SK-N-SH treated with all-trans-retinoic acid at 6 μM for 48 hours (cell line): ENCODE results near the gene SV2B.

Experiments
- CSDC2 ChIP-seq: fragments of 250-450 bp; sonication (Bioruptor Pico); IDR thresholded peaks from 2 replicates; pipeline ENCODE4 v1.5.0; 2020; ENCODE audit warnings: mild to moderate bottlenecking, moderate library complexity
- GLIS3 ChIP-seq: fragments of 250-450 bp; sonication (Bioruptor Pico); IDR thresholded peaks from 2 replicates; pipeline ENCODE4 v1.5.0; 2020; ENCODE audit warnings: mild to moderate bottlenecking, moderate library complexity
- OSR1 ChIP-seq: fragments of 250-450 bp; sonication (Bioruptor Pico); IDR thresholded peaks from 2 replicates; pipeline ENCODE4 v1.8.0; 2022; ENCODE audit warnings: moderate library complexity, mild to moderate bottlenecking, inconsistent platforms
- PATZ1 ChIP-seq: fragments of 250-450 bp; sonication (Bioruptor Pico); IDR thresholded peaks from 2 replicates; pipeline ENCODE4 v1.8.0; 2020; ENCODE audit warnings: mild to moderate bottlenecking, moderate library complexity, borderline replicate concordance
- RARB ChIP-seq: fragments of 250-450 bp; sonication (Bioruptor Pico); IDR thresholded peaks from 2 replicates; pipeline ENCODE4 v1.8.0; 2021; ENCODE audit warnings: mild to moderate bottlenecking, moderate library complexity
- SNAI2 ChIP-seq: fragments of 250-450 bp; sonication (Bioruptor Pico); IDR thresholded peaks from 2 replicates; pipeline ENCODE4 v1.5.0; 2020; ENCODE audit warnings: mild to moderate bottlenecking, moderate library complexity
- TOX ChIP-seq: fragments of 250-450 bp; sonication (Bioruptor Pico); IDR thresholded peaks from 2 replicates; pipeline ENCODE4 v1.8.0; 2021; ENCODE audit warnings: mild to moderate bottlenecking, moderate library complexity, borderline replicate concordance
- ZFP3 ChIP-seq: fragments of 250-450 bp; sonication (Bioruptor Pico); IDR thresholded peaks from 2 replicates; pipeline ENCODE4 v1.5.0; 2020; ENCODE audit warnings: mild to moderate bottlenecking, moderate library complexity
- ZFP30 ChIP-seq: fragments of 450-650 bp; formaldehyde crosslinking; IDR thresholded peaks from 2 replicates; pipeline ENCODE4 v1.5.0; 2022; ENCODE audit warnings: mild to moderate bottlenecking, moderate library complexity
- ZNF70 ChIP-seq: fragments of 450-650 bp; formaldehyde crosslinking; IDR thresholded peaks from 2 replicates; pipeline ENCODE4 v1.5.0; 2020; ENCODE audit warnings: mild to moderate bottlenecking, moderate library complexity

- TF ChIP-seq ZFP30 (CRISPR knock-in tag) (no peak), TOX (no peak), GLIS3 (CRISPR knock-in tag) (no peak), OSR1 (no peak), SNAI2 (CRISPR knock-in tag) (no peak), PATZ1 (CRISPR knock-in tag) (no peak), RARB (CRISPR knock-in tag) (no peak), ZFP3 (CRISPR knock-in tag) (no peak), CSDC2 (CRISPR knock-in tag) (no peak), ZNF70 (no peak)
Observed at GRCh38 chr15:91073077-91073476, 27.0 kb upstream of the SV2B start.
